GM12892 (cell line): ENCODE data around the gene MKRN2.

Source experiments
- POLR2A ChIP-seq: IDR thresholded peaks from 2 replicates; pipeline ENCODE4 v1.6.1; 2011; ENCODE audit warnings: low read depth, low read length, control low read depth
- POLR2AphosphoS5 ChIP-seq: IDR thresholded peaks from 2 replicates; pipeline ENCODE4 v1.6.1; 2011; ENCODE audit warnings: low read depth, low read length, control low read depth
- TAF1 ChIP-seq: IDR thresholded peaks from 2 replicates; pipeline ENCODE4 v1.6.1; 2011; ENCODE audit warnings: low read depth, mild to moderate bottlenecking, control low read depth, low read length, borderline replicate concordance

- TF ChIP-seq TAF1 = no peak
- no peak for TF ChIP-seq POLR2A
- TF ChIP-seq POLR2AphosphoS5 = no peak
These were observed 27.2 kb downstream of the MKRN2 start for GRCh38 chr3:12584083-12584482.
